Common myeloid progenitor, CD34-positive (primary cell): ENCODE results near the gene WDR33.

ENCODE experiments used
- CTCF ChIA-PET: fragments of 350-600 bp; sonication (Branson Sonifier 250); formaldehyde crosslinking; loops from one replicate; lab custom pipeline; 2021; ENCODE audit warnings: antibody characterized with exemption; lab: Charles Lee
- POLR2A ChIA-PET: fragments of 350-600 bp; sonication (Branson Sonifier 250); formaldehyde crosslinking; loops from one replicate; lab custom pipeline; 2021; ENCODE audit warnings: antibody characterized with exemption; lab: Charles Lee
- DNase-seq, 3 donors: peaks; one replicate each; pipeline versions ENCODE4 v3.0.0 to v3.0.0-alpha.2; 2013
- H3K27ac ChIP-seq, 2 experiments: 1 replicate in 1 of 2; 2 replicates in 1 of 2; pipeline ENCODE4 v1.7.0; 2013; ENCODE audit warnings: inconsistent platforms in 2 of 2, low read length in 2 of 2, mild to moderate bottlenecking in 2 of 2, low read depth in 1 of 2, moderate library complexity in 1 of 2; ENCODE audit not compliant: severe bottlenecking in 2 of 2, insufficient read depth in 1 of 2, poor library complexity in 1 of 2
- H3K27me3 ChIP-seq, 5 experiments: replicated peaks in 2 of 5; 1 replicate in 3 of 5; 2 replicates in 2 of 5; pipeline versions ENCODE4 v1.6.1 to v1.7.0; 2013; ENCODE audit warnings: low read length in 4 of 5, mild to moderate bottlenecking in 2 of 5, moderate library complexity in 2 of 5, inconsistent platforms in 1 of 5; ENCODE audit not compliant: insufficient read depth in 5 of 5, control insufficient read depth in 4 of 5
- H3K36me3 ChIP-seq, 4 experiments: 1 replicate in 2 of 4; 2 replicates in 2 of 4; pipeline versions ENCODE4 v1.6.1 to v1.7.0; 2013; ENCODE audit warnings: low read length in 3 of 4, control low read depth in 1 of 4, mild to moderate bottlenecking in 1 of 4; ENCODE audit not compliant: control insufficient read depth in 4 of 4, insufficient read depth in 4 of 4
- H3K4me1 ChIP-seq, 4 experiments: 1 replicate in 3 of 4; 2 replicates in 1 of 4; pipeline versions ENCODE4 v1.6.1 to v1.7.1; 2013; ENCODE audit warnings: low read length in 3 of 4, mild to moderate bottlenecking in 3 of 4, control low read depth in 1 of 4, inconsistent platforms in 1 of 4, moderate library complexity in 1 of 4; ENCODE audit not compliant: control insufficient read depth in 4 of 4, insufficient read depth in 4 of 4; ENCODE audit errors: control extremely low read depth in 1 of 4
- H3K4me3 ChIP-seq, 7 experiments: 1 replicate in 4 of 7; 2 replicates in 3 of 7; pipeline versions ENCODE4 v1.5.1 to v1.7.0; 2013; ENCODE audit warnings: mild to moderate bottlenecking in 7 of 7, low read length in 6 of 7, moderate library complexity in 6 of 7, inconsistent platforms in 2 of 7, low read depth in 2 of 7, control low read depth in 1 of 7; ENCODE audit not compliant: insufficient read depth in 4 of 7, control insufficient read depth in 1 of 7; ENCODE audit errors: extremely low read depth in 1 of 7
- H3K9me3 ChIP-seq, 5 experiments: 1 replicate in 4 of 5; 2 replicates in 1 of 5; pipeline versions ENCODE4 v1.6.1 to v1.7.1; 2013; ENCODE audit warnings: low read length in 4 of 5, mild to moderate bottlenecking in 2 of 5, inconsistent platforms in 1 of 5, low read depth in 1 of 5, moderate library complexity in 1 of 5; ENCODE audit not compliant: control insufficient read depth in 4 of 5, insufficient read depth in 2 of 5; ENCODE audit errors: control extremely low read depth in 1 of 5
- WGBS: methylation state at CpG from one replicate; pipeline ENCODE4 v1.1.5; 2013; ENCODE audit not compliant: insufficient coverage; 5-methylcytosine and 5-hydroxymethylcytosine counted together

The WDR33 gene

GRCh38 chr2:127673291-127674069, 137.5 kb downstream of the WDR33 start:
- peaks cover 0 to 3% (median 0%) of the 10 kb centered on the region in 5 experiments for H3K9me3 ChIP-seq
- peaks cover 3 to 75% (median 31%) of the 10 kb centered on the region in 5 experiments for H3K27me3 ChIP-seq
- no peak overlapping the region for H3K4me3 ChIP-seq
- CTCF ChIA-PET: interaction anchor here (4.6 kb wide), 1 partner anchor 22 kb away, joined by 19 read pairs; no protein-coding TSS in a partner anchor
- no peaks in the 10 kb centered on the region for H3K36me3 ChIP-seq
- POLR2A ChIA-PET: no interaction called here
- H3K4me1 ChIP-seq: peaks cover 0 to 13% (median 7%) of the 10 kb centered on the region in 4 experiments
- WGBS: 93% methylated on average over 13 of the region's 17 CpGs
- DNase-seq: no peak
- H3K27ac ChIP-seq: no peak overlapping the region

GRCh38 chr2:127672341-127673224, 138.4 kb downstream of the WDR33 start:
- H3K4me3 ChIP-seq: no peak overlapping the region
- H3K4me1 ChIP-seq: peaks cover 0 to 13% (median 7%) of the 10 kb centered on the region in 4 experiments
- no peak for DNase-seq
- no peak overlapping the region for H3K27ac ChIP-seq
- no peaks in the 10 kb centered on the region for H3K36me3 ChIP-seq
- ChIA-PET CTCF (interaction anchor here (1.5 kb wide), 1 partner anchor 8 kb away, joined by 3 read pairs; no protein-coding TSS in a partner anchor), POLR2A (no interaction called here)
- 92% methylated on average over 20 of the region's 20 CpGs for WGBS
- peaks cover 0 to 3% (median 0%) of the 10 kb centered on the region in 5 experiments for H3K9me3 ChIP-seq
- peaks cover 3 to 71% (median 24%) of the 10 kb centered on the region in 5 experiments for H3K27me3 ChIP-seq

GRCh38 chr2:127671557-127672302, 139.2 kb downstream of the WDR33 start:
- POLR2A ChIA-PET: no interaction called here
- WGBS: 94% methylated on average over 13 of the region's 14 CpGs
- H3K27ac ChIP-seq: no peak overlapping the region
- H3K27me3 ChIP-seq: peaks cover 3 to 67% (median 23%) of the 10 kb centered on the region in 5 experiments
- H3K36me3 ChIP-seq: no peaks in the 10 kb centered on the region
- CTCF ChIA-PET: interaction anchor here (1.5 kb wide), 1 partner anchor 8 kb away, joined by 3 read pairs; no protein-coding TSS in a partner anchor
- peaks cover 0 to 3% (median 0%) of the 10 kb centered on the region in 5 experiments for H3K9me3 ChIP-seq
- peaks cover 0 to 13% (median 7%) of the 10 kb centered on the region in 4 experiments for H3K4me1 ChIP-seq
- no peak for DNase-seq
- no peak overlapping the region for H3K4me3 ChIP-seq

- POLR2A ChIA-PET: no interaction called here
- H3K27me3 ChIP-seq: peaks cover 7 to 67% (median 22%) of the 10 kb centered on the region in 5 experiments
Measured at GRCh38 chr2:127670957-127671290, 140.0 kb downstream of the WDR33 start.

GRCh38 chr2:127670055-127670956, 140.7 kb downstream of the WDR33 start:
- Histone ChIP-seq H3K27me3 (peaks cover 9 to 67% (median 22%) of the 10 kb centered on the region in 5 experiments), H3K9me3 (peaks cover 0 to 3% (median 0%) of the 10 kb centered on the region in 5 experiments), H3K4me1 (peaks cover 0 to 9% (median 5%) of the 10 kb centered on the region in 4 experiments), H3K36me3 (no peaks in the 10 kb centered on the region), H3K27ac (no peak overlapping the region), H3K4me3 (no peak overlapping the region)
- WGBS: 94% methylated on average over 5 of the region's 10 CpGs
- ChIA-PET CTCF (interaction anchor here (1.0 kb wide), 1 partner anchor 79 kb away, joined by 3 read pairs; no protein-coding TSS in a partner anchor), POLR2A (no interaction called here)
- no peak for DNase-seq

More at GRCh38 chr2:127670957-127671290, 140.0 kb downstream of the WDR33 start:
- peaks cover 0 to 13% (median 7%) of the 10 kb centered on the region in 4 experiments for H3K4me1 ChIP-seq
- H3K27ac ChIP-seq: no peak overlapping the region
- no peaks in the 10 kb centered on the region for H3K36me3 ChIP-seq
- CTCF ChIA-PET: interaction anchor here (1.5 kb wide), 1 partner anchor 9 kb away, joined by 3 read pairs; no protein-coding TSS in a partner anchor
- DNase-seq: no peak
- peaks cover 0 to 3% (median 0%) of the 10 kb centered on the region in 5 experiments for H3K9me3 ChIP-seq
- WGBS: 100% methylated on average over 3 of the region's 5 CpGs
- H3K4me3 ChIP-seq: no peak overlapping the region

GRCh38 chr2:127669056-127669455, 141.9 kb downstream of the WDR33 start:
- H3K27me3 ChIP-seq: peaks cover 9 to 70% (median 25%) of the 10 kb centered on the region in 5 experiments
- peaks cover 0 to 3% (median 0%) of the 10 kb centered on the region in 5 experiments for H3K9me3 ChIP-seq
- H3K4me1 ChIP-seq: peaks cover 0 to 3% (median 1%) of the 10 kb centered on the region in 4 experiments
- no peak overlapping the region for H3K27ac ChIP-seq
- WGBS: 100% methylated on average over 2 of the region's 7 CpGs
- H3K4me3 ChIP-seq: no peak overlapping the region
- no peaks in the 10 kb centered on the region for H3K36me3 ChIP-seq
- ChIA-PET CTCF (no interaction called here), POLR2A (no interaction called here)
- DNase-seq: no peak
